Left ventricle myocardium inferior (tissue), 1 donor: Measurements from ENCODE around the gene TTC12. TPM values are rescaled to one million over a fixed set of nuclear protein-coding genes. Genes with fewer than 3 reads are reported as not detected.

ENCODE experiments used
- DNase-seq: peaks from one replicate; pipeline ENCODE4 v3.0.0-alpha.2; 2020
- H3K27ac ChIP-seq: fragments of 200-600 bp; replicated peaks from 2 replicates; pipeline ENCODE4 v1.8.0; 2021
- H3K27me3 ChIP-seq: fragments of 200-600 bp; 2 replicates; pipeline ENCODE4 v1.8.0; 2021; ENCODE audit warnings: low read depth
- H3K36me3 ChIP-seq: fragments of 200-600 bp; 2 replicates; pipeline ENCODE4 v1.8.0; 2021
- H3K4me1 ChIP-seq: fragments of 200-600 bp; 2 replicates; pipeline ENCODE4 v1.8.0; 2021
- H3K4me3 ChIP-seq: fragments of 200-600 bp; 2 replicates; pipeline ENCODE4 v1.8.0; 2021; ENCODE audit warnings: mild to moderate bottlenecking, moderate library complexity
- H3K9me3 ChIP-seq: fragments of 200-600 bp; replicated peaks from 2 replicates; pipeline ENCODE4 v1.8.0; 2021
- intact Hi-C: fragments of 100-400 bp; cut with micrococcal nuclease; formaldehyde crosslinking; loops from one replicate; pipeline ENCODE4 v1.11.0; 2022
- total RNA-seq: library from RNA; stranded (reverse); fragmentation: NEBNext Ultra II Directional; extraction: Animal tissue kit (Norgen Biotek cat#: 25700); gene quantifications from one replicate; pipeline ENCODE4 v1.2.1, GENCODE V29; 2021
- TF ChIP-seq, protein P1 (sequence below): fragments of 200-600 bp; IDR thresholded peaks from 2 replicates; pipeline ENCODE4 v1.8.0; 2021; ENCODE audit warnings: antibody characterized with exemption, mild to moderate bottlenecking, borderline replicate concordance
- donor health status: DM: no; HTN: yes; CAD: no; lungs with severe emphysema.

TTC12 gene
- total RNA-seq, 1 donor from 2014 or later = 5.5 TPM

DNA sequence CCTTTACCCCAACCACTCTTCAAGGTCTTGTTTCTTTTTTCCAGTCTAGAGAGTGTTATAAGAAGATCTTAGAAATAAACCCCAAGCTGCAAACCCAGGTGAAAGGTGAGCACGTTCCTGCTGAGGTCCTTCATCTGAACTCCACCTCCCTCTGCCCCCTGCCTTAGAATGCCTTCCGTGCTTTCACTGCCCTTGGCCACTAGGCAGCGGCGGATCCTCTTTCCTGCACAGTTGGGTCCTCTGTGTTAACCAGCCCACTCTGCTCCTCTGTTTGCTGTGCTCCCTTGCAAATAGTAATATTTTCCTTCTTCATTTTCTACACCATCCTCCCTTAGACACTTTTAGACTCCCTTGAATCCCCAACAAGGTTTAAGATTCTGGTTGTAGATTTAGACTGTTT is 24.3 kb downstream of the TTC12 start:
- H3K27me3 ChIP-seq = no peaks in the 10 kb centered on the region
- no peak overlapping the region for H3K4me3 ChIP-seq
- peaks cover 11% of the 10 kb centered on the region for H3K9me3 ChIP-seq
- no peaks in the 10 kb centered on the region for H3K4me1 ChIP-seq
- H3K27ac ChIP-seq = no peak overlapping the region
- peaks cover 96% of the 10 kb centered on the region for H3K36me3 ChIP-seq
- no peak for DNase-seq
- intact Hi-C loops = no loop called here
- TF ChIP-seq, protein P1, sequence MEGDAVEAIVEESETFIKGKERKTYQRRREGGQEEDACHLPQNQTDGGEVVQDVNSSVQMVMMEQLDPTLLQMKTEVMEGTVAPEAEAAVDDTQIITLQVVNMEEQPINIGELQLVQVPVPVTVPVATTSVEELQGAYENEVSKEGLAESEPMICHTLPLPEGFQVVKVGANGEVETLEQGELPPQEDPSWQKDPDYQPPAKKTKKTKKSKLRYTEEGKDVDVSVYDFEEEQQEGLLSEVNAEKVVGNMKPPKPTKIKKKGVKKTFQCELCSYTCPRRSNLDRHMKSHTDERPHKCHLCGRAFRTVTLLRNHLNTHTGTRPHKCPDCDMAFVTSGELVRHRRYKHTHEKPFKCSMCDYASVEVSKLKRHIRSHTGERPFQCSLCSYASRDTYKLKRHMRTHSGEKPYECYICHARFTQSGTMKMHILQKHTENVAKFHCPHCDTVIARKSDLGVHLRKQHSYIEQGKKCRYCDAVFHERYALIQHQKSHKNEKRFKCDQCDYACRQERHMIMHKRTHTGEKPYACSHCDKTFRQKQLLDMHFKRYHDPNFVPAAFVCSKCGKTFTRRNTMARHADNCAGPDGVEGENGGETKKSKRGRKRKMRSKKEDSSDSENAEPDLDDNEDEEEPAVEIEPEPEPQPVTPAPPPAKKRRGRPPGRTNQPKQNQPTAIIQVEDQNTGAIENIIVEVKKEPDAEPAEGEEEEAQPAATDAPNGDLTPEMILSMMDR = no peak

GRCh38 chr11:113339929-113340589 is 25.7 kb downstream of the TTC12 start:
- Histone ChIP-seq H3K4me3 (no peak overlapping the region), H3K27me3 (no peaks in the 10 kb centered on the region), H3K36me3 (peaks cover 96% of the 10 kb centered on the region), H3K9me3 (peaks cover 11% of the 10 kb centered on the region), H3K4me1 (no peaks in the 10 kb centered on the region), H3K27ac (no peak overlapping the region)
- TF ChIP-seq, protein P1 = no peak
- no peak for DNase-seq
- intact Hi-C loops = no loop called here

GRCh38 chr11:113341388-113342165 is 27.2 kb downstream of the TTC12 start:
- no peak for DNase-seq
- TF ChIP-seq, protein P1 = no peak
- H3K4me3 ChIP-seq = no peak overlapping the region
- no peaks in the 10 kb centered on the region for H3K4me1 ChIP-seq
- intact Hi-C loops = no loop called here
- no peaks in the 10 kb centered on the region for H3K27me3 ChIP-seq
- peaks cover 7% of the 10 kb centered on the region for H3K9me3 ChIP-seq
- H3K27ac ChIP-seq = no peak overlapping the region
- H3K36me3 ChIP-seq = peaks cover 87% of the 10 kb centered on the region

GRCh38 chr11:113345978-113346377 is 31.6 kb downstream of the TTC12 start:
- no peak for DNase-seq
- no peaks in the 10 kb centered on the region for H3K27me3 ChIP-seq
- H3K4me3 ChIP-seq = no peak overlapping the region
- H3K4me1 ChIP-seq = no peaks in the 10 kb centered on the region
- TF ChIP-seq, protein P1 = no peak
- H3K27ac ChIP-seq = no peak overlapping the region
- intact Hi-C loops = no loop called here
- H3K9me3 ChIP-seq = no peaks in the 10 kb centered on the region
- peaks cover 53% of the 10 kb centered on the region for H3K36me3 ChIP-seq

DNA sequence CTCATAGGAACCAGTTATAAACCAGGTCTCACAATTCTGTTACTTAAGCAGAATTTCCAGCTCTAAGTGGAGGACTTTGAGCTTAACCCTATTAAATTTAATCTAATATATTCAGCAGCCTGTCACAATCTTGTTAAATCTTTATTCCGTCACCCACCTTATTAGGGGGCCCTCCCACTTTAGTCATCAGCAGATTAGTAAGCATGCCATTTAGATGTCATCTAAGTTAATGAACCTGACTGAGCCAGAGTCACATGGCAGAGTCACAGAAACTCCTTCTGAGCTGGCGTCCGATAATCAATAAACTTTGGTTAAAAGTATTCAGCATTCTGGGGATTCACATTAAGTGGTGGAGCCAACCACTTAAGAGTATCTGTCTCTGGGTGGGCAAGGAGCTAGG is 35.1 kb downstream of the TTC12 start:
- Histone ChIP-seq H3K4me1 (no peaks in the 10 kb centered on the region), H3K4me3 (no peak overlapping the region), H3K9me3 (peaks cover 10% of the 10 kb centered on the region), H3K27me3 (no peaks in the 10 kb centered on the region), H3K27ac (no peak overlapping the region), H3K36me3 (peaks cover 55% of the 10 kb centered on the region)
- TF ChIP-seq, protein P1 = no peak
- no peak for DNase-seq
- intact Hi-C loops = no loop called here
